Effector memory CD4-positive, alpha-beta T cell (primary cell): ENCODE data around the gene CDC73.
"Not testable (repeated sequence)": the region's sequence is repeated elsewhere in the genome, so short reads cannot be mapped to it uniquely, and the experiment has no call there.

Experiments used
- DNase-seq, 3 donors: peaks; one replicate each; pipeline ENCODE4 v3.0.0-alpha.2; 2020
- H3K27ac ChIP-seq: 2 replicates; pipeline ENCODE4 v1.7.0; 2013; ENCODE audit warnings: mild to moderate bottlenecking, low read length, moderate library complexity; ENCODE audit not compliant: insufficient read depth, poor library complexity, severe bottlenecking
- H3K27me3 ChIP-seq: replicated peaks from 2 replicates; pipeline ENCODE4 v1.7.0; 2013; ENCODE audit warnings: mild to moderate bottlenecking, low read length; ENCODE audit not compliant: insufficient read depth, control insufficient read depth, poor library complexity, severe bottlenecking
- H3K36me3 ChIP-seq: 2 replicates; pipeline ENCODE4 v1.7.0; 2013; ENCODE audit warnings: mild to moderate bottlenecking, low read length, moderate library complexity; ENCODE audit not compliant: control insufficient read depth, insufficient read depth
- H3K4me1 ChIP-seq: 2 replicates; pipeline ENCODE4 v1.7.0; 2013; ENCODE audit warnings: low read length, mild to moderate bottlenecking; ENCODE audit not compliant: control insufficient read depth, insufficient read depth, poor library complexity, severe bottlenecking
- H3K4me3 ChIP-seq: 2 replicates; pipeline ENCODE4 v1.7.0; 2013; ENCODE audit warnings: low read length, low read depth, mild to moderate bottlenecking; ENCODE audit not compliant: insufficient read depth, poor library complexity, severe bottlenecking
- H3K9me3 ChIP-seq: 2 replicates; pipeline ENCODE4 v1.7.0; 2013; ENCODE audit warnings: mild to moderate bottlenecking, low read length, moderate library complexity; ENCODE audit not compliant: control insufficient read depth

CDC73 gene

GRCh38 chr1:193113258-193113991 lies 8.4 kb upstream of the CDC73 start:
- no peak for DNase-seq
- Histone ChIP-seq H3K9me3 (no peaks in the 10 kb centered on the region), H3K27ac (no peak overlapping the region)

GRCh38 chr1:193113992-193114332 lies 7.9 kb upstream of the CDC73 start:
- H3K27ac ChIP-seq: no peak overlapping the region
- H3K36me3 ChIP-seq: no peaks in the 10 kb centered on the region
- no peak for DNase-seq
- H3K27me3 ChIP-seq: no peaks in the 10 kb centered on the region
- no peaks in the 10 kb centered on the region for H3K4me1 ChIP-seq
- no peak overlapping the region for H3K4me3 ChIP-seq
- no peaks in the 10 kb centered on the region for H3K9me3 ChIP-seq

More at GRCh38 chr1:193113258-193113991, 8.4 kb upstream of the CDC73 start:
- Histone ChIP-seq H3K4me1 (no peaks in the 10 kb centered on the region), H3K27me3 (no peaks in the 10 kb centered on the region), H3K36me3 (no peaks in the 10 kb centered on the region), H3K4me3 (no peak overlapping the region)

- no peak for DNase-seq
- Histone ChIP-seq H3K27ac (no peak overlapping the region), H3K4me1 (no peaks in the 10 kb centered on the region), H3K36me3 (no peaks in the 10 kb centered on the region), H3K4me3 (no peak overlapping the region), H3K9me3 (no peaks in the 10 kb centered on the region), H3K27me3 (no peaks in the 10 kb centered on the region)
Observed at GRCh38 chr1:193114485-193115095, 7.2 kb upstream of the CDC73 start.

- H3K27ac ChIP-seq: no peak overlapping the region
- no peak overlapping the region for H3K4me3 ChIP-seq
- H3K4me1 ChIP-seq: no peaks in the 10 kb centered on the region
- no peak for DNase-seq
- no peaks in the 10 kb centered on the region for H3K36me3 ChIP-seq
- no peaks in the 10 kb centered on the region for H3K9me3 ChIP-seq
- H3K27me3 ChIP-seq: no peaks in the 10 kb centered on the region
Observed at GRCh38 chr1:193115629-193116227, 6.1 kb upstream of the CDC73 start.

GRCh38 chr1:193117167-193117566 lies 4.7 kb upstream of the CDC73 start:
- not testable (repeated sequence) for H3K27me3 ChIP-seq, H3K4me1 ChIP-seq, H3K9me3 ChIP-seq, DNase-seq, H3K36me3 ChIP-seq, H3K4me3 ChIP-seq, H3K27ac ChIP-seq

- Histone ChIP-seq H3K36me3 (no peaks in the 10 kb centered on the region), H3K27me3 (no peaks in the 10 kb centered on the region), H3K27ac (no peak overlapping the region), H3K4me1 (no peaks in the 10 kb centered on the region), H3K4me3 (no peak overlapping the region), H3K9me3 (no peaks in the 10 kb centered on the region)
- DNase-seq: no peak
Observed at GRCh38 chr1:193118194-193118593, 3.6 kb upstream of the CDC73 start.

- peaks cover 6% of the 10 kb centered on the region for H3K4me1 ChIP-seq
- no peaks in the 10 kb centered on the region for H3K9me3 ChIP-seq
- H3K4me3 ChIP-seq: no peak overlapping the region
- H3K36me3 ChIP-seq: no peaks in the 10 kb centered on the region
- no peak overlapping the region for H3K27ac ChIP-seq
- no peak for DNase-seq
- no peaks in the 10 kb centered on the region for H3K27me3 ChIP-seq
Observed at GRCh38 chr1:193118803-193119730, 2.8 kb upstream of the CDC73 start.

- no peaks in the 10 kb centered on the region for H3K27me3 ChIP-seq
- no peak overlapping the region for H3K27ac ChIP-seq
- no peak for DNase-seq
- H3K4me1 ChIP-seq: peaks cover 9% of the 10 kb centered on the region
- H3K36me3 ChIP-seq: peaks cover under 1% of the 10 kb centered on the region
- H3K9me3 ChIP-seq: no peaks in the 10 kb centered on the region
- no peak overlapping the region for H3K4me3 ChIP-seq
Observed at GRCh38 chr1:193120604-193121166, 1.1 kb upstream of the CDC73 start.

GRCh38 chr1:193123751-193124150 lies 1.9 kb downstream of the CDC73 start:
- no peak overlapping the region for H3K4me3 ChIP-seq
- no peak overlapping the region for H3K27ac ChIP-seq
- H3K9me3 ChIP-seq: no peaks in the 10 kb centered on the region
- H3K36me3 ChIP-seq: peaks cover 10% of the 10 kb centered on the region
- no peaks in the 10 kb centered on the region for H3K27me3 ChIP-seq
- peaks cover 11% of the 10 kb centered on the region for H3K4me1 ChIP-seq
- no peak for DNase-seq
